Measurements from ENCODE around the gene CUL1.

DNA sequence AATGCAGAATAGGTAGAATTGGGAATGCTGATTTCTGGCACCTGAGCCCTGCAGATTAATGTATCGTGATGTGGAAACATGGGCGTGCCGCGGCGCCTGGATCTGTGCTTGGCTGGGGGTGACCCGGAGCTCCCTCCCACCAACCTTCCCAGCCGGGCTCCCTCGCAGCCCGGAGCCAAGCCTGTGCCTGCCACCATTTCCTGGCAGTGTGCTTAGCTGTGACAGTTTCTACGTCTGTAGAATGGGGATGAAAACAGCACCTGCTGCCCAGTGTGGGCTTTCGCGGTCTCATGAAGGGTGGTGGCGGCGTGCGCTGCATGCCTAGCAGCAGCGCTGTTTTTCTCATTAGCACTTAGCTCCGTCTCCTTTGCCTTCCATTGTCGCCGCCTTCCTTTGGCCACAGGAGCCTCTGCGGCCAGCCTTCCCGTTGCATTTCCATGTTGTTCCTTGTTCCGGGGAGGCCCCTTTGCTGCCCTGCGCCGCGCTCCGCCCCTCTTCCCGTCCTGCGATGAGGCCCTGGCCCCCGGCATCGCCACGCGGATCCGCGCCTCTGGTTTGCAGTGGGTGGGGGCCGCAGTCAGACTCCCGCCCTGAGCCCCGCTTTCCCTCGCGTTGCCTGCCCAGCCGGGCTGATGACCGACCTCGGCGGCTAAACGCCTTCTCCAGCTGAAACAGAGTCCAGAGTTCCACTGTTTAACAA, 84.2 kb downstream of the CUL1 start:
- TF ChIP-seq, protein P1, sequence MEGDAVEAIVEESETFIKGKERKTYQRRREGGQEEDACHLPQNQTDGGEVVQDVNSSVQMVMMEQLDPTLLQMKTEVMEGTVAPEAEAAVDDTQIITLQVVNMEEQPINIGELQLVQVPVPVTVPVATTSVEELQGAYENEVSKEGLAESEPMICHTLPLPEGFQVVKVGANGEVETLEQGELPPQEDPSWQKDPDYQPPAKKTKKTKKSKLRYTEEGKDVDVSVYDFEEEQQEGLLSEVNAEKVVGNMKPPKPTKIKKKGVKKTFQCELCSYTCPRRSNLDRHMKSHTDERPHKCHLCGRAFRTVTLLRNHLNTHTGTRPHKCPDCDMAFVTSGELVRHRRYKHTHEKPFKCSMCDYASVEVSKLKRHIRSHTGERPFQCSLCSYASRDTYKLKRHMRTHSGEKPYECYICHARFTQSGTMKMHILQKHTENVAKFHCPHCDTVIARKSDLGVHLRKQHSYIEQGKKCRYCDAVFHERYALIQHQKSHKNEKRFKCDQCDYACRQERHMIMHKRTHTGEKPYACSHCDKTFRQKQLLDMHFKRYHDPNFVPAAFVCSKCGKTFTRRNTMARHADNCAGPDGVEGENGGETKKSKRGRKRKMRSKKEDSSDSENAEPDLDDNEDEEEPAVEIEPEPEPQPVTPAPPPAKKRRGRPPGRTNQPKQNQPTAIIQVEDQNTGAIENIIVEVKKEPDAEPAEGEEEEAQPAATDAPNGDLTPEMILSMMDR (IDR thresholded peaks at IDR 0.05) = no peak
- no peak for TF ChIP-seq POLR2A (IDR thresholded peaks at IDR 0.05)
